Neuronal stem cell (in vitro differentiated cells): ENCODE results near the gene CHD2.

Experiments
- DNase-seq: peaks from one replicate; pipeline ENCODE4 v3.0.0-alpha.2; 2013; ENCODE audit warnings: low spot score
- H2AFZ ChIP-seq: one replicate; pipeline ENCODE4 v1.6.1; 2013; ENCODE audit warnings: mild to moderate bottlenecking, low read length, inconsistent platforms
- H2AK5ac ChIP-seq: 2 replicates; pipeline ENCODE4 v1.6.1; 2013; ENCODE audit warnings: low read depth, mild to moderate bottlenecking, inconsistent platforms, low read length, moderate library complexity, mixed read lengths
- H2BK120ac ChIP-seq: 2 replicates; pipeline ENCODE4 v1.6.1; 2013; ENCODE audit warnings: low read depth, mild to moderate bottlenecking, inconsistent platforms, low read length, moderate library complexity, mixed read lengths
- H2BK12ac ChIP-seq: one replicate; pipeline ENCODE4 v1.6.1; 2013; ENCODE audit warnings: low read length, inconsistent platforms
- H2BK15ac ChIP-seq: 2 replicates; pipeline ENCODE4 v1.6.1; 2013; ENCODE audit warnings: mild to moderate bottlenecking, low read length, inconsistent platforms, mixed read lengths
- H2BK5ac ChIP-seq: one replicate; pipeline ENCODE4 v1.6.1; 2013; ENCODE audit warnings: inconsistent platforms, mild to moderate bottlenecking, low read length, moderate library complexity
- H3K14ac ChIP-seq: one replicate; pipeline ENCODE4 v1.6.1; 2013; ENCODE audit warnings: low read length, inconsistent platforms
- H3K18ac ChIP-seq: 2 replicates; pipeline ENCODE4 v1.6.1; 2013; ENCODE audit warnings: low read length, inconsistent platforms
- H3K23ac ChIP-seq: 2 replicates; pipeline ENCODE4 v1.6.1; 2013; ENCODE audit warnings: low read depth, mild to moderate bottlenecking, mixed read lengths, low read length, inconsistent platforms; ENCODE audit not compliant: poor library complexity
- H3K27ac ChIP-seq: replicated peaks from 3 replicates; pipeline ENCODE4 v1.5.1; 2013; ENCODE audit warnings: low read length, inconsistent platforms
- H3K27me3 ChIP-seq, 3 experiments: 2 replicates each; pipeline ENCODE4 v1.6.1; 2013; ENCODE audit warnings: low read length in 3 of 3, mild to moderate bottlenecking in 2 of 3, inconsistent platforms in 1 of 3, low read depth in 1 of 3, mixed read lengths in 1 of 3, moderate library complexity in 1 of 3; ENCODE audit not compliant: control insufficient read depth in 3 of 3, insufficient read depth in 3 of 3
- H3K36me3 ChIP-seq, 2 donors: replicated peaks in 1 of 2; 2 replicates each; pipeline ENCODE4 v1.6.1; 2013; ENCODE audit warnings: low read length in 2 of 2; ENCODE audit not compliant: control insufficient read depth in 2 of 2, insufficient read depth in 2 of 2
- H3K4ac ChIP-seq: 2 replicates; pipeline ENCODE4 v1.6.1; 2013; ENCODE audit warnings: inconsistent platforms, mild to moderate bottlenecking, low read length, moderate library complexity
- H3K4me1 ChIP-seq, 2 donors: 1 replicate in 1 of 2; 2 replicates in 1 of 2; pipeline ENCODE4 v1.6.1; 2013; ENCODE audit warnings: low read length in 2 of 2, low read depth in 1 of 2; ENCODE audit not compliant: control insufficient read depth in 2 of 2, insufficient read depth in 1 of 2
- H3K4me2 ChIP-seq: one replicate; pipeline ENCODE4 v1.6.1; 2013; ENCODE audit warnings: mild to moderate bottlenecking, low read length, inconsistent platforms; ENCODE audit not compliant: insufficient read depth, poor library complexity, severe bottlenecking
- H3K4me3 ChIP-seq, 2 donors: 2 replicates each; pipeline ENCODE4 v1.5.1; 2013; ENCODE audit warnings: low read length in 2 of 2, mild to moderate bottlenecking in 2 of 2, inconsistent platforms in 1 of 2, moderate library complexity in 1 of 2
- H3K79me1 ChIP-seq: one replicate; pipeline ENCODE4 v1.6.1; 2013; ENCODE audit warnings: low read depth, mild to moderate bottlenecking, inconsistent platforms, low read length, moderate library complexity
- H3K9ac ChIP-seq: one replicate; pipeline ENCODE4 v1.6.1; 2013; ENCODE audit warnings: mild to moderate bottlenecking, low read depth, low read length, inconsistent platforms; ENCODE audit not compliant: poor library complexity
- H3K9me3 ChIP-seq, 2 donors: replicated peaks in 1 of 2; 2 replicates each; pipeline versions ENCODE3 to v1.6.1; 2013; ENCODE audit warnings: low read length in 2 of 2, mild to moderate bottlenecking in 2 of 2, inconsistent platforms in 1 of 2, low read depth in 1 of 2, mixed read lengths in 1 of 2, moderate library complexity in 1 of 2; ENCODE audit not compliant: control insufficient read depth in 2 of 2, insufficient read depth in 1 of 2
- H4K8ac ChIP-seq: one replicate; pipeline ENCODE4 v1.6.1; 2013; ENCODE audit warnings: low read depth, mild to moderate bottlenecking, inconsistent platforms, low read length, moderate library complexity
- H4K91ac ChIP-seq: one replicate; pipeline ENCODE4 v1.6.1; 2013; ENCODE audit warnings: low read length, low read depth, mild to moderate bottlenecking, inconsistent platforms; ENCODE audit not compliant: poor library complexity
- WGBS, 2 donors: extraction: QIAGEN DNeasy Blood & Tissue Kit; methylation state at CpG; one replicate each; pipeline ENCODE4 v1.1.7; 2013; ENCODE audit warnings: missing lambda C conversion rate in 2 of 2, mixed read lengths in 1 of 2; ENCODE audit not compliant: insufficient read length in 2 of 2, insufficient replicate concordance in 1 of 2; ENCODE audit errors: extremely low coverage in 2 of 2; 5-methylcytosine and 5-hydroxymethylcytosine counted together

The CHD2 gene

DNA sequence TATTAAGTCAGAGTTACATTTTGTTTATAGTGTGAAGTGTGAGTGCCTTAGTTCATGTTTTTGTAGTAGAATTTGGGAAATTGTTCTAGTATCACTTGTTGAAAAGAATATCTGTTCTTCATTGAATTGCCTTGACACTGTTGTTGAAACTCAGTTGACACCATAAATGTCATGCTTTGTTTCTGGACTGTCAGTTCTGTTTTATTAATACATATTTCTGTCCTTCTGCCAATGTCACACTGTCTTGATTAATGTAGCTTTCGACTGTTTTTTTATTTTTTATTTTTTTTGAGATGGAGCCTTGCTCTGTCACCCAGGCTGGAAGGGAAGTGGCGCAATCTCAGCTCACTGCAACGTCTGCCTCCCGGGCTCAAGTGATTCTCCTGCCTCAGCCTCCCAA, 59.1 kb downstream of the CHD2 start:
- Histone ChIP-seq H3K18ac (no peak overlapping the region), H2AK5ac (no peak overlapping the region), H2BK15ac (no peak overlapping the region), H3K27ac (no peak overlapping the region), H3K9me3 (peaks cover 0 to 57% of the 10 kb centered on the region in 2 donors), H3K4me1 (no peaks in the 10 kb centered on the region), H2BK12ac (no peak overlapping the region), H4K8ac (no peak overlapping the region), H3K27me3 (no peaks in the 10 kb centered on the region), H3K79me1 (peaks cover 2% of the 10 kb centered on the region), H2AFZ (no peak overlapping the region), H3K4me2 (no peak overlapping the region), H4K91ac (no peak overlapping the region), H2BK120ac (no peak overlapping the region), H3K36me3 (peaks cover 27 to 100% of the 10 kb centered on the region in 2 donors), H3K4ac (no peak overlapping the region), H3K4me3 (no peak overlapping the region), H3K14ac (no peak overlapping the region), H2BK5ac (no peak overlapping the region), H3K23ac (no peak overlapping the region), H3K9ac (no peak overlapping the region)
- no peak for DNase-seq
- WGBS, 2 donors: no CpG with 5 or more reads among the region's 4 CpGs

DNA sequence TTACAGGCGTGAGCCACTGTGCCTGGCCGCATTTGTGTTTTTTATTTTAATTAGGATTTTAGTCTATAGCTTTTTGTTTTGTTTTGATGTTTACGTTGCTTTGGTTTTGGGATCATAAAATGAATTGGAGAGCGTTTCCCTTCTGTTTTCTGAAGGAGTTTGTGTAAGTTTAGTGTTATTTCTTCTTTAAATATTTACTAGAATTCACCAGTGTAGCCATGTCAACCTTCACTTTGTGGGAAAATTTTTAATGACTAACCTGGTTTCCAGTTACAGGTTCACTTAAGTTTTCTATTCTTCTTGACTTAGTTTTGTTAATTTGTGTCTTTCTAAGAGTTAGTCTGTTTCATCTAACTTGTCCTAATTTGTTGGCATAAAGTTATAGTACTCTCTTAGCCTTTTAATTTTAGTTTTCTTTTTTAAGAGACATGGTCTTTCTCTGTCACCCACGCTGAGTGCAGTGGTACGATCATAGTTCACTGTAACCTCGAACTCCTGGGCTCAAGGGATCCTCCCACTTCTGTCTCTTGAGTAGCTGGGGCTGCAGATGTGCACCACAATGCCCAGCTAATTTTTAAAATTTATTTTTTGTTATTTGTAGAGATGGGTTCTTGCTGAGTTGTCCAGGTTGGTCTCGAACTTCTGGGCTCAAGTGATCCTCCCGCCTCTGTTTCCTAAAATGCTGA, 61.0 kb downstream of the CHD2 start:
- Histone ChIP-seq H2BK120ac (no peak overlapping the region), H2AFZ (no peak overlapping the region), H3K4me1 (no peaks in the 10 kb centered on the region), H3K14ac (no peak overlapping the region), H3K79me1 (peaks cover 2% of the 10 kb centered on the region), H3K27me3 (no peaks in the 10 kb centered on the region), H2AK5ac (no peak overlapping the region), H3K4ac (no peak overlapping the region), H3K9ac (no peak overlapping the region), H3K27ac (no peak overlapping the region), H2BK12ac (no peak overlapping the region), H3K4me3 (no peak overlapping the region), H3K23ac (no peak overlapping the region), H3K18ac (no peak overlapping the region), H2BK15ac (no peak overlapping the region), H3K9me3 (peaks cover 0 to 62% of the 10 kb centered on the region in 2 donors), H3K36me3 (peaks cover 17 to 98% of the 10 kb centered on the region in 2 donors), H2BK5ac (no peak overlapping the region), H3K4me2 (no peak overlapping the region), H4K91ac (no peak overlapping the region), H4K8ac (no peak overlapping the region)
- DNase-seq: no peak
- 100% methylated on average over 1 of the region's 9 CpGs; no CpG with 5 or more reads in 1 of the 2 donors for WGBS, 2 donors

DNA sequence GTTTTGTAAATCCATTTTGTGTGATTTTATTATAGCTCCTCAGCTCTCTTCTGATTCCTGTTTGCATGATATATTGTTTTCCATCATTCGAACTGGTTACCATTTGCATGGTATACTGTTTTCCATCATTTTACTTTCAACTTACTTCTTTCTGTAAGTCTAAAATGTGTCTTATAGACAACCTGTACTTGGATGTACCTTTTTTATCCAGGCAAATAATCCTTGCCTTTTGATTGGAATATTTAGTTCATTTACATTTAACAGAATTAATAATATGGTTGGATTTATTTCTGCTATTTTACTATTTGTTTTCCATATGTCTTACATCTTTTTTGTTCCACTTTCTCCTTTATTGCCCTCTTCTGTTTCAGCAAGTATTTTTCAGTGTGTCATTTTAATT, 62.8 kb downstream of the CHD2 start:
- H2AK5ac ChIP-seq: no peak overlapping the region
- DNase-seq: no peak
- no CpG with 5 or more reads among the region's 1 CpG for WGBS, 2 donors
- H3K4ac ChIP-seq: no peak overlapping the region
- H3K4me2 ChIP-seq: no peak overlapping the region
- no peak overlapping the region for H3K9ac ChIP-seq
- no peaks in the 10 kb centered on the region for H3K4me1 ChIP-seq
- no peak overlapping the region for H2BK5ac ChIP-seq
- no peak overlapping the region for H2BK15ac ChIP-seq
- no peak overlapping the region for H3K4me3 ChIP-seq
- no peak overlapping the region for H4K8ac ChIP-seq
- H3K27me3 ChIP-seq: no peaks in the 10 kb centered on the region
- no peak overlapping the region for H2AFZ ChIP-seq
- H4K91ac ChIP-seq: no peak overlapping the region
- H3K9me3 ChIP-seq: peaks cover 0 to 58% of the 10 kb centered on the region in 2 donors
- H3K23ac ChIP-seq: no peak overlapping the region
- no peak overlapping the region for H2BK120ac ChIP-seq
- no peak overlapping the region for H2BK12ac ChIP-seq
- no peak overlapping the region for H3K14ac ChIP-seq
- no peak overlapping the region for H3K27ac ChIP-seq
- no peak overlapping the region for H3K18ac ChIP-seq
- peaks cover 17 to 98% of the 10 kb centered on the region in 2 donors for H3K36me3 ChIP-seq
- peaks cover 2% of the 10 kb centered on the region for H3K79me1 ChIP-seq

DNA sequence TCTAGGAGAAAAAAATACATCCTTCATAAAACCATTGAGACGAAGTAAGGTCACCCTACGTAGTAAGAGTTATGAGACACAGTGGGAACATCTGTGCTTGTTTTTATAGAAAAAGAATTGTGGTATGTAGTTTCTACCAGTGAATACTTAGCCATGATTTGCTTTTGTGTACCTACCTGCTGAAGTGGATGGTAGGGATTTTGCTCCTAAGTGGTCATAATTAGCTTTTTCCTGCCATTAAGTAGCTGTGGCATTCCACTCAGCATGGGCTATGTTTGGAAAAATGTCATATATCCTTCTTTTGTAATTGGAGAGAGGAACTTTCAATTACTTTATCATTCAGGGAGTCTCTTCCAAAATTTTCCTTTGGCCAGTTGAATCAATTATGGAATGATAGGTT, 63.7 kb downstream of the CHD2 start:
- Histone ChIP-seq H3K14ac (no peak overlapping the region), H2BK15ac (no peak overlapping the region), H3K4me2 (no peak overlapping the region), H2BK120ac (no peak overlapping the region), H2AFZ (no peak overlapping the region), H3K9me3 (peaks cover 0 to 51% of the 10 kb centered on the region in 2 donors), H3K18ac (no peak overlapping the region), H4K91ac (no peak overlapping the region), H3K4ac (no peak overlapping the region), H3K79me1 (peaks cover 2% of the 10 kb centered on the region), H3K4me1 (no peaks in the 10 kb centered on the region), H2AK5ac (no peak overlapping the region), H3K27me3 (no peaks in the 10 kb centered on the region), H2BK12ac (no peak overlapping the region), H2BK5ac (no peak overlapping the region), H3K27ac (no peak overlapping the region), H3K36me3 (peaks cover 12 to 98% of the 10 kb centered on the region in 2 donors), H3K23ac (no peak overlapping the region), H3K9ac (no peak overlapping the region), H4K8ac (no peak overlapping the region), H3K4me3 (no peak overlapping the region)
- no peak for DNase-seq
- no CpG with 5 or more reads among the region's 2 CpGs for WGBS, 2 donors
